ENCODE measurements around the gene GAL3ST2. TPM values are rescaled to one million over a fixed set of nuclear protein-coding genes. Genes with fewer than 3 reads are reported as not detected.
"Not testable (repeated sequence)": the region's sequence is repeated elsewhere in the genome, so short reads cannot be mapped to it uniquely, and the experiment has no call there.

Gene GAL3ST2
- total RNA-seq, 1 donor from 2014 or later = not detected

- no peak for DNase-seq (ENCODE audit: low spot score in 2 of 2)
- H3K4me1 ChIP-seq = no peaks in the 10 kb centered on the region
- H3K27ac ChIP-seq = no peak overlapping the region
- H3K27me3 ChIP-seq = peaks cover 2% of the 10 kb centered on the region
- no peak overlapping the region for H3K4me3 ChIP-seq
- H3K36me3 ChIP-seq = no peaks in the 10 kb centered on the region
- H3K9me3 ChIP-seq = peaks cover 0 to 14% of the 10 kb centered on the region in 2 donors
- intact Hi-C loops (cut with DNase I) = no loop called here
- no peak for TF ChIP-seq CTCF (IDR thresholded peaks at IDR 0.05)
Observed at GRCh38 chr2:241827394-241827793, 50.8 kb downstream of the GAL3ST2 start.

DNA sequence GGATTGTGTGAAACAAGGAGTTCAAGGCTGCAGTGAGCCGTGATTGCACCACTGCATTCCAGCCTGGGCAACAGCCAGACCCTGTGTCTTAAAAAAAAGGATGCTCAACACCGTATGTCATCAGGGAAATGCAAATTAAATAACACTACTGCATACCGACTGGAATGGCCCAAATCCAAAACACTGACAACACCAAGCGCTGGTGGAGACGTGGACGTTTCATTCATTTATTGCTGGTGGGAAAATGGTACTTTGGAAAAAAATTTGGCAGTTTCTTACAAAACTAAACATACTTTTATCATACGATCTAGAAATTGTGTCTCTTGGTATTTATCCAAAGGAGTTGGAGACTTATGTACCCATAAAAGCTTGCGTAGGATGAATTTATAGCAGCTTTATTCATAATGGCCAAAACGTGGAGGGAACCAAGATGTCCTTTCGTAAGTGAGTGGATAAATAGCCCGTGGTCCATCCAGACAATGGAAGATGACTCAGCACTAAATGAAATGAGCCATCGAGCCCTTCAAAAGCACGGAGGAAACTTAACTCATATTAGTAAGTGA is 56.6 kb downstream of the GAL3ST2 start:
- Histone ChIP-seq H3K27ac (no peak overlapping the region), H3K9me3 (no peaks in the 10 kb centered on the region), H3K36me3 (no peaks in the 10 kb centered on the region), H3K4me1 (peaks cover 0 to 6% of the 10 kb centered on the region in 2 donors), H3K4me3 (no peak overlapping the region), H3K27me3 (peaks cover 6% of the 10 kb centered on the region)
- intact Hi-C loops (cut with DNase I) = no loop called here
- no peak for DNase-seq (ENCODE audit: low spot score in 2 of 2)
- no peak for TF ChIP-seq CTCF (IDR thresholded peaks at IDR 0.05)

DNA sequence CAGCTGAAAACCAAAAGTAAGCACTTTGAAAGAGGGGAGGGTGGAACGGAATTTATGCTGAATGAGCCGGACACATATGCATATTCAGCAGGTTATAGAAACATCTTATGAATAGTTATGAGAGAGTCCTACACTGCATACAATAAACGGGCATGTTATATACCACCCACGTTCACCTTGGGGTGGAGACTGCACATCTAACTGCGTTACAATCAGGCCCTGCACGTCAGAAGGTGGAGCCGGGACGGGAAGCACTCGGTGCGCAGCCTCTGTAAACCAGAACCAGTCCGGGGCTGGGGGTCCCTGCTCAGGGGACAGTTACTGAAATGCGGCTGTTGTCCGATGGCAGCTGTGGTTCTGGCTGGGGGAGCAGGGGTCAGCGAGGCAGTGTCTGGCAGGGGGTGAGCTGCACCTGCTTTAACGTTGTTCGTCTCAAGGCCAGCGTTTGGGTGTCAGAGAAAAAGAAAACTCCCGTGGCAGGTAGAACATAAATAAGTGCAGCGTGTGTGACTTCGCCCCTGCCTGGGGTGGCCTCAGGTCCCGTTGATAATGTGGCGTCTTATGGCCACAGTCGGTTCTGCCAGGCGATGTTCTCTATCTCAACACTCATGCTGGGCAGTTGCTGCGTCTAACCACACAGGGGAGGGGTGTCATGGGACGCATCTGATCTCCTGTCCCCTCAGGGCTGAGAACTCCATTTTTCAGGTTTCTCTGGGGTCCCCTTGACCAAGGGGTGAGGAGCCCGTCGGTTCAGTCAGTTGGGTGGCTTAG is 57.3 kb downstream of the GAL3ST2 start:
- H3K36me3 ChIP-seq; DNase-seq (ENCODE audit: low spot score in 2 of 2); H3K27me3 ChIP-seq; H3K4me3 ChIP-seq; intact Hi-C loops (cut with DNase I); H3K4me1 ChIP-seq; H3K27ac ChIP-seq; H3K9me3 ChIP-seq: not testable (repeated sequence)

DNA sequence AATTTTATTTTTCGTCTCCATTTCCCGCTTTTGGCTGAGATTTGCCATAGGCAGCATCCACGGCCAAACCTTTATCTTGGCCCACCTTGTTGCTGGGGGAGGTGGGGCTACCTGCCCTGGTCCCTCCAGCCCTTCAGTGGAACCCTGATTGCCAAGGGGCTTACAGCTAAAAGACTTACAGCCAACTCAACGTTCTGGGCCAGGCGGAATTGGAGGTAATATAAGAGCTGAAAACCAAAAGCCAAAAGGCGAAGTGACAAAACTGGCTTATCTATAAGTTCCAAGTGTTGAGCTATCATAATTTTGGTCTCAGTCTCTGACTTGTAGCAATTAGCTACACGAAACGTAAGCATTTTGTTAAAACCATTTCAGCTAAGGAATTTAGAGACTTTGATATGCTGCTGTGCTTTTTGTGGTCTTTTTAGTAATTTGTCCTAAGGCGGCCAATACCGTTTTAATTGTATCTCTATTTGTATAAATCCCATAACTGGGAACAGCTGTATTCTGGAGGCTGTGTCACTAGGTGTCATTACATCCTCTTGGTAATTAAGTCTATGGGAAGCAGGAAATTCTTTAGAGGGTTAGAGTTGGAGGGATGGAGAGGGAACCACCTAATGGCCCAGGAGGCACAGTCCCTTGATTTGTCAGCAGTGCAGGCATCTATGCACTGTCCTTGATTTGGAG is 58.0 kb downstream of the GAL3ST2 start:
- Histone ChIP-seq H3K27ac (no peak overlapping the region), H3K9me3 (no peaks in the 10 kb centered on the region), H3K4me1 (peaks cover 0 to 6% of the 10 kb centered on the region in 2 donors), H3K36me3 (no peaks in the 10 kb centered on the region), H3K4me3 (no peak overlapping the region), H3K27me3 (peaks cover 6% of the 10 kb centered on the region)
- no peak for DNase-seq (ENCODE audit: low spot score in 2 of 2)
- intact Hi-C loops (cut with DNase I) = no loop called here
- no peak for TF ChIP-seq CTCF (IDR thresholded peaks at IDR 0.05)

DNA sequence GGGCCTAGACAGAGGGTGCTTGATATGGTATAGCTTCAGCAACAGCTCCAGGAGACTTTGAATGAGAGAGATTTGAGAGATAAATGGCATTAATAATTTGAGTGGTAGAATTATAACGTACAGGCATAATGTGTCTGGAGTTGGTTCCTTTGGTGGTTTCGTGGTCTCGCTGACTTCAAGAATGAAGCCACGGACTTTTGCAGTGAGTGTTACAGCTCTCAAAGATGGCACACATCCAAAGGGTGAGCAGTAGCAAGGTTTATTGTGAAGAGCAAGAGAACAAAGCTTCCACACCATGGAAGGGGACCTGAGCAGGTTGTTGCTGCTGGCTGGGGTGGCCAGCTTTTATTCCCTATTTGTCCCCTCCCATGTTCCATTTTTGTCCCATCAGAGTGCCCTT is 59.0 kb downstream of the GAL3ST2 start:
- no peaks in the 10 kb centered on the region for H3K9me3 ChIP-seq
- no peaks in the 10 kb centered on the region for H3K36me3 ChIP-seq
- TF ChIP-seq CTCF (IDR thresholded peaks at IDR 0.05) = no peak
- intact Hi-C loops (cut with DNase I) = no loop called here
- peaks cover 0 to 6% of the 10 kb centered on the region in 2 donors for H3K4me1 ChIP-seq
- no peak overlapping the region for H3K4me3 ChIP-seq
- H3K27ac ChIP-seq = no peak overlapping the region
- H3K27me3 ChIP-seq = peaks cover 6% of the 10 kb centered on the region
- no peak for DNase-seq (ENCODE audit: low spot score in 2 of 2)

GRCh38 chr2:241836292-241836691 is 59.7 kb downstream of the GAL3ST2 start:
- no peaks in the 10 kb centered on the region for H3K36me3 ChIP-seq
- DNase-seq (ENCODE audit: low spot score in 2 of 2) = no peak

More at GRCh38 chr2:241836292-241836691, 59.7 kb downstream of the GAL3ST2 start:
- H3K4me1 ChIP-seq = peaks cover 0 to 6% of the 10 kb centered on the region in 2 donors
- TF ChIP-seq CTCF (IDR thresholded peaks at IDR 0.05) = no peak
- H3K27me3 ChIP-seq = peaks cover 6% of the 10 kb centered on the region
- intact Hi-C loops (cut with DNase I) = no loop called here
- no peak overlapping the region for H3K27ac ChIP-seq
- H3K4me3 ChIP-seq = no peak overlapping the region
- no peaks in the 10 kb centered on the region for H3K9me3 ChIP-seq
